Regular cardiac myocyte (primary cell): ENCODE results near the gene TMEM37. TPM values are rescaled to one million over a fixed set of nuclear protein-coding genes. Genes with fewer than 3 reads are reported as not detected.

Experiments used
- total RNA-seq: library from RNA; depleted of rRNA; stranded (reverse); fragments of >200 nt; gene quantifications from 2 replicates; pipeline ENCODE4 v1.2.3, GENCODE V29; 2014

Gene TMEM37, protein sequence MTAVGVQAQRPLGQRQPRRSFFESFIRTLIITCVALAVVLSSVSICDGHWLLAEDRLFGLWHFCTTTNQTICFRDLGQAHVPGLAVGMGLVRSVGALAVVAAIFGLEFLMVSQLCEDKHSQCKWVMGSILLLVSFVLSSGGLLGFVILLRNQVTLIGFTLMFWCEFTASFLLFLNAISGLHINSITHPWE
- total RNA-seq: under 0.01 and 0.19 TPM in 2 replicates

DNA sequence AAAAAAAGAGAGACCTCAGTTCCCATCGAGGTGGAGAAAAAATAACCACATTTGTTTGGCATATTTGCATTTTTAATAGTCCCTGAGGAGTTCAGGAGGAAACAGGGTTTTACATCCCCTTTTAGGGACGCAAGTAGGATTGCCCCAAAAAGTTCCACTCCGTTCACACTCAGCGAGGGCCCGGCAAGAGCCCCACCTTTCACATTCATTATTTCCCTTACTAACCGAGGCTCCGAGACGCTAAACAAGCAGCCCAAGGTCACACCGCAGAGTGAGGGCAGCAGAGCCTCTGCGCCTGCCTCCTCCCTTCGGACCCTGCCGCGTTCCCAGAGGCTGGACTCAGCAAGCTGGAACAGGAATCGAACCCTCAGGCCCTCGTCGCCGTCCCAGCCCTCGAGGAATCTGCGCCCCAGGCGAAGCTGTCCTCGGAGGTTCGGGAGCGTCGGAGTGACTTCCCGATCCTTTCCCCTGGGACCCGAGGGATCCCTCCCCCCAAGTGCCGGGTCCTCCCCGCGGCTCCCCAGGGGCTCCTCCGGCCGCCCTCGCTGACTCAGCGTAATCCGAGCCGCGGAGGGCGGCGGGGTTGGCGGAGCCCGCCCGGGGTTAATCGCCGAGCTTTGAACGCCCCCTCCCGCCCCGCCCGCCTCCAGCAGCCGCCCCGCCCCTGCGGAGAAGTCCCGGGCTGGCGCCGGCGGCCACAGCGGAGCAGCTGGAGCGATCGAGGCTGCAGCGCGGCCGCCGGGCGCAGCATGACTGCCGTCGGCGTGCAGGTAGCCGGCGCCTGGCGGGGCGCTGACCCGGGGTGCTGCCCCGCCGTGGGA, at the start of gene TMEM37:
TMEM37 (plus strand) TSS at position 700 of the 821 bp plus-strand sequence; CDS start at position 750, 50 bp downstream.

Other genes with a start within 250 kb of the TMEM37 start
- 7.6 and 31.4 TPM in 2 replicates for gene STEAP3, start 208.0 kb upstream of the TMEM37 start, total RNA-seq
- 5.6 and 8.6 TPM in 2 replicates for gene C2orf76, start 65.0 kb upstream of the TMEM37 start, total RNA-seq
- 46.8 and 102 TPM in 2 replicates for gene DBI, start 64.9 kb upstream of the TMEM37 start, total RNA-seq
- gene SCTR, start 92.6 kb downstream of the TMEM37 start, total RNA-seq: not detected in 2 replicates
- under 0.01 TPM in 2 replicates for gene CFAP221, start 112.6 kb downstream of the TMEM37 start, total RNA-seq
- 3.9 and 9.6 TPM in 2 replicates for gene TMEM177, start 247.3 kb downstream of the TMEM37 start, total RNA-seq